ENCODE data around the gene PIGS.

DNA sequence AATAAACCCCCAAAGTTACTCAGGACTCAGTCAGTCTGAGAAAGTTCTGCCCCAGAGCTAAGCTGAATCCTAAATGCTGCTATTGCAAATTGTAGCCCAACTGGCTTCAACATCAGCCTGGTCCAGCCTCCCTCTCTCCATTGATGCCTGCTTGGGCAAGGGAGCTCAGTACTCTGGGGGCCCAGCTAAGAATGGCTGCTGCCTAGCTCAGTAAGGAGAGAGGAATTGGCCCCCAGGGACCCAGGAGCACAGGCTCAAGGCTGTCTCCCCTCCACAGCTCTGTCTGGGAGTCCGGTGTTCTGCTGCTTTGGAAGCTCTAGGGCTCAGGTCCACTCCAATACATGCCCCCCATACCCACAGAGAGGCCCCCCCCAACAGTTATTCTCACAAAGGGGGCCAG is 20.5 kb downstream of the PIGS start:
- TF ChIP-seq, protein P1, sequence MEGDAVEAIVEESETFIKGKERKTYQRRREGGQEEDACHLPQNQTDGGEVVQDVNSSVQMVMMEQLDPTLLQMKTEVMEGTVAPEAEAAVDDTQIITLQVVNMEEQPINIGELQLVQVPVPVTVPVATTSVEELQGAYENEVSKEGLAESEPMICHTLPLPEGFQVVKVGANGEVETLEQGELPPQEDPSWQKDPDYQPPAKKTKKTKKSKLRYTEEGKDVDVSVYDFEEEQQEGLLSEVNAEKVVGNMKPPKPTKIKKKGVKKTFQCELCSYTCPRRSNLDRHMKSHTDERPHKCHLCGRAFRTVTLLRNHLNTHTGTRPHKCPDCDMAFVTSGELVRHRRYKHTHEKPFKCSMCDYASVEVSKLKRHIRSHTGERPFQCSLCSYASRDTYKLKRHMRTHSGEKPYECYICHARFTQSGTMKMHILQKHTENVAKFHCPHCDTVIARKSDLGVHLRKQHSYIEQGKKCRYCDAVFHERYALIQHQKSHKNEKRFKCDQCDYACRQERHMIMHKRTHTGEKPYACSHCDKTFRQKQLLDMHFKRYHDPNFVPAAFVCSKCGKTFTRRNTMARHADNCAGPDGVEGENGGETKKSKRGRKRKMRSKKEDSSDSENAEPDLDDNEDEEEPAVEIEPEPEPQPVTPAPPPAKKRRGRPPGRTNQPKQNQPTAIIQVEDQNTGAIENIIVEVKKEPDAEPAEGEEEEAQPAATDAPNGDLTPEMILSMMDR (IDR thresholded peaks at IDR 0.05): no peak
- TF ChIP-seq POLR2AphosphoS5 (IDR thresholded peaks at IDR 0.05): no peak
